NCI-H1105 (cell line): ENCODE measurements around the gene JAKMIP2.

Experiments
- DNase-seq: peaks from one replicate; lab custom pipeline; 2025; lab: John Stamatoyannopoulos, UW

The JAKMIP2 gene

DNA sequence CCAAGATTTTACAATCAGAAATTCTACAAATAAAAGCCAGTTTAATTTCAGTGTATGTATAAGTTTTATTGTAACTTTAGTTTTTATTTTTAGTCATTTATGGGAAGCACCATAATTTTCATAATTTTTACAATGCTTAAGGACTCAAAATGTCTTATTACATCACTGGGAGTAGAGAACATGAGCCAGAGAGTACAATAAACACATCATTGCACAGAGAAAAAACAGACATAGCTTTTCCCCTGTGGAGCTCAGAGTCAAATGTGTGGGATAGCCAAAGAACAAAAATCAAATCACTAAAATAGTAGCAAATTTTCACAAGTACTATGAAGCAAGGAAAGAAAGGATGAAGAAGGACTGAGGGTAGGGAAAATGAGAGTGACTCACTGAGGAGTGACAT, 5.5 kb upstream of the JAKMIP2 start:
- no peak for DNase-seq

DNA sequence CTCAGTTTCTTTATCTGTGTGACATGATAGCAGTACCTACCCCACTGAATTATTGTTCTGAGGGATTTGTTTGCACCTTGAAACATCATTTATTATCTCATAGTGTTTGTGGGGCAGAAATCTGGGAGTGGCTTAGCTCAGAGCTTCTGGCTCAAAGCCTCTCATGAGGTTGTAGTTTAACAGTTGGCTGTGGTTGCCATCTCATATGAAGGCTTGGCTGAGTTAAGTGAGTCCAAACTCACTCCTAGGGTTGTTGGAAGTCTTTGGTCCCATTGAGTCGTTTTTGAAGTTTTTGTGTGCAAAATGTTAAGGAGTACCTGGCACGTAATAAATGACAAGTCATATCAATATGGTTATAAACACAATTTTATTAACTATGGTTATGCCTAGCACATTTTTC, 3.6 kb upstream of the JAKMIP2 start:
- DNase-seq, result no peak

- DNase-seq, result no peak
Observed at GRCh38 chr5:147784146-147784987, 1.8 kb upstream of the JAKMIP2 start.

GRCh38 chr5:147780924-147781573, 1.5 kb downstream of the JAKMIP2 start:
- no peak for DNase-seq

DNA sequence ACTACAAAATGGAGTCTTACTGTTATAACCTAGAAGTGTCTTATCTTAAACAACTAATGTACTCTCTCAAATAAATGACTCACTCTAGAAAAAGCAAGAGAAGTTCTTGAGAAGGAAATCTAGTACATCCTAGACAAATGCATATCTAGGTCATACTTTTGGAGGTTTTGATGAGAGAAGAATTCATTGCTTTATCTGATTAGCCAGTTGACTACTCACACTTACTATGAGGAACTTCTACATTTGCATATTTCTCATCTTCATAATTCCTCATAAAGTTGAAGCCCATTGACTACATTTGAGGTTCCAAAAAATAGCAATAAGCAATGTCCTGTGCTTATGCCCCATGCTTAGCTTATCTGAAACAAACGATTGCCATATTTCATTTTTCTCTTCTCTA, 2.8 kb downstream of the JAKMIP2 start:
- DNase-seq, result no peak

DNA sequence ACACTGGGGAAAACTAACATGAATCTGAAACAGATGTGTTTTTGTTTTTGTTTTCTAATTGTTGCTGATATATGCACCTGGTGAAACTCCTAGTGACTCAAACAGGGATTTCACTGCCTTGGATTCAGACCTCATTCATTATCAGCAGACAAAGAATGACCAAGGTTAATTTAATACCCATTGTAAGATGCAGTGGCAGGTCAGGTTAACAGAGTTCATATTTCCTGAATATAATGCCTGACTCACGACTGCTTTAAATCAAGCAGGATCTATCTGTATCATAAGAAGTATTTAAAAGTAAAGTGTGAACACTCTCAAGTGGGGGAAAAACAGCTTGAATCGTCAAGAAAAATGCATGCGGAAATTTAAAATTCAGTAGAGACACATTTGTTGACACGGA, 5.5 kb downstream of the JAKMIP2 start:
- DNase-seq, result no peak

DNA sequence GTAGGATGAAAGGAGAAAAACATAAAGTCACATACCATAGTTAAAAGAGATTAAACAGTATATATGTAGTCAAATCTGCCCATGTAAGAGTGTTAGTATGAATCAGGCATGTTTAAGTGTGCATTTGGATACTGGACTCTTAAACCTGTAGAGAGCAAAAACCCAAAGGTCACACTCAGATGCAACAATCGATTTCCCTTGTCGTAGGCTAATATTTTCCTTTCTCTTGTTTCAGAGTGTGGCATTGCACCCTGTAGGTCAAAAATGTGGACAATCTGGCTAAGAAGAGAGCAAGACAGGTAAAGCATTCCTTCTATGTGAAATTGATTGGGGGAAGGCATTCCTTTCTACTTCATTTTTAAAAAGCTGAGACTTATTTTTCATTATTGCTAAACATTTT, 8.9 kb downstream of the JAKMIP2 start:
- DNase-seq, result no peak

GRCh38 chr5:147773139-147773538, 9.4 kb downstream of the JAKMIP2 start:
- no peak for DNase-seq

DNA sequence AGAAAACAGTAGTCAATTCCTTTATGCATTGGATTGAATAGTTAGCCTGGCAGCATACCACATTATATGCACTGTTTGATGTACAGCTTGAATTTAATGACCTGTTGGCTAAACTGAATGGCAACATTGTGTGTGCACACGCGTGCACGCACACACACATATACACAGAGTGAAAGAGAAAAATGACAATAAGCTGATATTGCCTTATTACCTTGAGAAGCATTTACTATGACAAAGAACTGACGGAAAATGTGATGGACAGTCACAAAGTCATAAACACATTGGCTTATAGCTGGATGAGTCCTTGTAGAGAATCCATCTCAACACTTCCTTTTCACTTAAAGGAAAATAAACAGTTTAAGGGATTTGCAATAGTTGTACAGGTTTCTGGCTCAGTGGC, 15.5 kb downstream of the JAKMIP2 start:
- DNase-seq, result no peak

DNA sequence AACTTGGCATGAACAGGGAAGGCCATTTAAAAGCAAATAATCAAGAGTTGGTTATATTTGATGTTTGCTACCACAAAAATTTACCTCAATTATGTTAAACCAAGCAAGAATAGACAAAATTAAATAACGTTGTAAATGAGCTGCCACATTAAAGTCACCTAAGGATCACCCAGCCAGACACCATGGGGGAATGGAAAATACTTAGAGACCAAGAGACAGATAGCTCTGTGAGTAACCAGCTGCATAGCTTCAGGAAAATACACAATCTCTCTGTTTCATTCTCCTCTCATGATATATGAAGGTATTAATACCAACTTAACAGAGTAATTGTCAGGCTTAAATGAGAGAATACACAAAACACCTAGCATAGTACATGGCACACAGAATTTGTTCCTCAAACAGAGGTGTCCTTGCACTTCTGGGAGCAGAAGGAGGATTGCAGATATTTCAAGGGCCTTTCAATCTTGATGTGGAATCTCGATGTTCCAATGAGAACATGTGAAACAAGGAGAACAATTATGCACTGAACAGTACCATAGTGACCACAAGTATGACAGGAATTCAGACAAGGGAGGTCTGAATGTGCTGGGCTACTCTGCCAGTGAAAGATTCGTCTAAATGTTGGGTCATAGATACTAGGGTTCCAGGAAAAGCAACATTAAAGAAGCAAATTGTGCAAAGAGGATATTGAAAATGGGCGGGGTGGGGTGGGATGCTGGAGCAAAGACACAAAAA, 18.6 kb downstream of the JAKMIP2 start:
- DNase-seq, result no peak

GRCh38 chr5:147760086-147760875, 22.2 kb downstream of the JAKMIP2 start:
- DNase-seq, result no peak

DNA sequence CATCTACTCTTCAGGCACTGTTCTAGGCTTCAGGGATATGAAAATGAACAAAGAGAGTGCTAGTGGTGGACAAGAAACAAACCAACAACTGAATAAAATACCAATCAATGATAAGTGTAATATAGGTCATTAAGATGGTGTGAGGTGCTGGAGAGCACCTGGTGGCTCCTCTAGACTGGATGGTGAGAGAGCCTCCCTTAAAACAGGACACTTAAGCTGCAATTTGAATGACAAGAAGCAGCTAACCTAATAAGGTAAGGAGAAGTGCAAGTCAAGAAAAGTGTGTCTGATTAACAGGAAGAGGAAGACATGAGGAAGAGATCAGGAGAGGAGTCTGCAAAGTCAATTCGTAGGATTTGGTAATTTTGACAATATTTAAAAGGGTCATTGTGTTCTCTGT, 23.1 kb downstream of the JAKMIP2 start:
- no peak for DNase-seq

DNA sequence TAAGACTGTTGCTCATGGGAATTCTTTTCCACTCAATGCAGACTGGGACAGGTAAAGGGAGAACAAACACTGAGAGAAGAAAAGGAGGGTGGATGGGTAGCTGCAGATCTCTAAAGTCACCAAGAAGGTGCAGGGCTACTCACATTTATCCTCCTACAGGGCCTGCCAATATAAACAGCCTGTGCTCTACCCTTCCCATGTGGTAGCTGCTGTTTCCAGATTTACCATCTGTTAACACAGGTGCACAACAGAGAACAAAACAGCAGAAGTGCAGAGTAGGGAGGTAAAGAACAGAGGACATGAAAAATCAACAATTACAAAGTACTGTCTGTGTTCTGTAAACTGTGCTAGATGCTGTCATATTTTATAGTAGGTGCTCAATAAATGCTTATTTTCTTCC, 26.0 kb downstream of the JAKMIP2 start:
- no peak for DNase-seq

DNA sequence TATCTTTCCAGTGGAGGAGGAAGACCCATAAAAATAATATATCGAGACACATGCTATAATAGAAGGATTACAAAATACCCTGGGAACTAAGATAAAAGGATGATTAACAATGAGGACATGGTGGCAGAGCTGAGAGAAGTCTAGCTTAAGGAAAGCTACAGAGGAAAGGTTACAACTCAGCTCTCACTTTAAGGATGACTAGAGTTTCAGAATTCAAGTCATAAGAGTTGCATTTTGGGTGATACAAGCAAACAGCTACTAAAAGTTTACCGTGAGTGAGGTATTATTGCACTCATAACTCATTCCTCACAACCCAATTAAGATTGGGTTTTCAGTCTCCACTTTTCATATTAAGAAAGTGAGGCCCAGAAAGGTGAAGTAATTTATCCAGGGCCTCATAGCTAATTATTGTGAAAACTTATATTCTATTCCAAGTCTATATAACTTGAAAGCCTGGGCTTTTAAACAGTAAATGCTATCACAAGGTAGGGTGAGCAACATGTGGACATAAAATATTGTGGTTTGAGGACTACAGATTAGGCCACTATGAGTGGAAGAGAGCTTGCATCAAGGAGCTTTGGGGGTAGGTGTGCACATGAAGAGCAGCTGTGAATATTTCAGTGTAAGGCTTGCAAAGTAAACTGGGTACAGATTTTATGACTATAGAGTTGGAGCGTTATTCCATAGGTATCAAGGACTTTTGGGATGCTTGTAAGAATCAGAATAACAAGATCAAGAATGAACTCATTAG, 28.0 kb downstream of the JAKMIP2 start:
- no peak for DNase-seq

DNA sequence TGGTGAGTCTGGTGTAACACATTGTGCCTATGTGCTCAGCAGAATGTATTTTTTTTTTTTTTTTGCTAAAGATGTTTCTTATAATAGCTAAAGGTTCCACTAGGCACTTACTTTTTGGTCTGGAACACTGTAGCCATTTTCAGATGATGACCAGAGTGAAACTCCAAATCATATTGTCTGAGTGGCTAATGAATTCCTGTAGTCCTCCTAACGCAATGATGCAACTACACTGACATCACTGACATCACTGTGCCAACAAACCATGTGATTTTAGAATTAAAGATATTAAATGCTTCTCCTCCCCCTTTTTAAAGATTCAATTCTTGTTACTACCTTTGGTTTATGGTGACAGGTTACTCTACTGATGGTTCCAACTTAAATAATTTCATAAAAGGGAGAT, 28.8 kb downstream of the JAKMIP2 start:
- DNase-seq, result no peak

GRCh38 chr5:147752666-147753290, 29.8 kb downstream of the JAKMIP2 start:
- DNase-seq, result no peak

GRCh38 chr5:147752033-147752432, 30.5 kb downstream of the JAKMIP2 start:
- no peak for DNase-seq

DNA sequence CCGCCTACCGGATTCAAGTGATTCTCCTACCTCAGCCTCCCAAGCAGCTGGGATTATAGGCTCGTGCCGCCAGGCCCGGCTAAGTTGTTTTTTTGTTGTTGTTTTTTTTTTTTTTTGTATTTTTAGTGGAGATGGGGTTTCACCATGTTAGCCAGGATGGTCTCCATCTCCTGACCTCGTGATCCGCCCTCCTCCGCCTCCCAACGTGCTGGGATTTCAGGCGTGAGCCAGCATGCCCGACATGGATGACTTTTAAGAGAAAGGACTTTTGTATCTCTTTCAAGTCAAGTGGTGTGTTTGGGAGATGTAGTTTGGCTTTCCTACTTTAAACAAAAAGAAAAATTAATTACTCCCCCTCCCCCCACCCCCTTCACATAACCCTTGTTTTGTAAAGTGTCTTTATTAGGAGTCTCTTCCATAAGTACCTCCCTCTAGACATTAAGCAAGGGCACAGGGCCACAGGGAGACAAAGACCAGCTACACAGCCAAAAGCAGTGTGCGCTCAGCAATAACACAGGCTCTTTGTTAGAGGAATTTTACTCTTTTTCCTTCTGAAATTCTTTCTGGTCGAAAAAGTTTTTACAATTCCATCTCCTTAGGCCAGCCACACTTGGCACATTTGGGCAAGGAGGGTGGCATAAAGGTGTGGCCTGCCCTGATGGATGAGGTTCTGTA, 31.2 kb downstream of the JAKMIP2 start:
- DNase-seq, result peak; percentile 80

GRCh38 chr5:147750065-147750464, 32.5 kb downstream of the JAKMIP2 start:
- DNase-seq, result no peak

- no peak for DNase-seq
Observed at GRCh38 chr5:147748590-147748989, 33.9 kb downstream of the JAKMIP2 start.
